Measurements from ENCODE around the gene RAB11FIP4.
"Not testable (repeated sequence)": the region's sequence is repeated elsewhere in the genome, so short reads cannot be mapped to it uniquely, and the experiment has no call there.

Gene RAB11FIP4

DNA sequence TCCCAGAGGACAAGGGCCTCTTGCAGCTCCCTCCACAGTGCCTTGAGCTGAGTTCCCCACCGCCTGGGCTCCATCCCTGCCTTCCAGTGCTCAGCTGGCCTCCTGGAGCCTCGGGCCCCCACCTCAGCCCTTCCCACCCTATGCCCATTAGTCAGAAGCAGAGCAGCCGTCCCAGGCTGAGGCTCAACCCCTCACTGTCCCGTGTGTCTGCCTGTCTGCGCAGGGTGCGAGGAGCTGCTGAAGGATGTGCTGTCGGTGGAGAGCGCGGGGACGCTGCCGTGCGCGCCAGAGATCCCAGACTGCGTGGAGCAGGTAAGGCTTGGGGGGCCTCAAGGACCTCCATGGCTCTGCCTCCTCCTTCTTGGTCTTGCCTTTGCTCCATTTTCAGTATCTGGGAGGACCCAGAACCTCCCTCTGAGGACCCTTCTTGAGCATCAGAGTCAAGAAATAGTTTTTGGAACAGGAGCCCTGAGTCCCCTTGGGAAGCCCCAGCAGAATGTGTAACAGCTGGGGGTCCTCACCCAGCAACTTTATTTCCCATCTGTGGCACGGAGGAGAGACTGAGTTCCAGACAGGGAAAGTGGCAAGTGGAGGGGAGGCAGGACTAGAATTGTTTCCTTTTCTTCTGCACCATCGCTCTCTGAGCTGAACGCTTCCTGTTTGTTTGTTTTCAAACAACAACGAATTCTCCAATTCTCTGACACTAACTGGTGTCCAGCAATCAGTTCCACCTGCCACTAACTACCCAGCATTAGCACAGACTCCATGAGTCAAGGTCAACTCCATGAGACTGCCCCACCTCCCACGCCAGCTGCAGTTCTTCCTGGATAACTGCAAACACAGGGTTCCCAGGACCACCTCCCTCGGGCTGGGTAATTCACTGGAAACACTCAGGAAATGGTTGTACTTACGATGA, 42.6 kb downstream of the RAB11FIP4 start:
- no peak for DNase-seq

- no peak for DNase-seq
These were observed 43.2 kb downstream of the RAB11FIP4 start for GRCh38 chr17:31434727-31435050.

DNA sequence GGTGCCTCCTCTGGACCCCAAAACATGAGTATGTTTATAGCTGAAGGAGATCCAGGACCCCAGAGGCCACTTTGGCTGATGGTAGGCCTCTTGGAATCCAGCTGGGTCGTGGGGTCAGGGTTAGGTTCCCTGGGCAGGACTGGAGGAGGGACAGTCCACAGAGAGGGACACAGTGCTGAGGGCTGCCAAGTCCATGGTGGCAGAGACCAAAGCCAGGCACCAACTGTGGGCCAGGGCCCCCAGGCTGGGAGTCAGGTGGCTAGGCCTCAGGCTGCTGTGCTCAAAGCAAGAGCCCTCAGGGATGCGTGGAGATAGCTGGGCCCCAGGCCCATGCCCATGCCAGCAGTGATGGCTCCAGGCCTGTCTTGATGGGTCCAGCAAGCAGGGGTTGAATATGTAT, 44.1 kb downstream of the RAB11FIP4 start:
- no peak for DNase-seq

- no peak for DNase-seq
These were observed 46.4 kb downstream of the RAB11FIP4 start for GRCh38 chr17:31437720-31438400.

GRCh38 chr17:31439716-31440115, 48.2 kb downstream of the RAB11FIP4 start:
- DNase-seq, result no peak

- no peak for DNase-seq
These were observed 50.8 kb downstream of the RAB11FIP4 start for GRCh38 chr17:31442276-31442675.

GRCh38 chr17:31442856-31443255, 51.4 kb downstream of the RAB11FIP4 start:
- not testable (repeated sequence) for DNase-seq

DNA sequence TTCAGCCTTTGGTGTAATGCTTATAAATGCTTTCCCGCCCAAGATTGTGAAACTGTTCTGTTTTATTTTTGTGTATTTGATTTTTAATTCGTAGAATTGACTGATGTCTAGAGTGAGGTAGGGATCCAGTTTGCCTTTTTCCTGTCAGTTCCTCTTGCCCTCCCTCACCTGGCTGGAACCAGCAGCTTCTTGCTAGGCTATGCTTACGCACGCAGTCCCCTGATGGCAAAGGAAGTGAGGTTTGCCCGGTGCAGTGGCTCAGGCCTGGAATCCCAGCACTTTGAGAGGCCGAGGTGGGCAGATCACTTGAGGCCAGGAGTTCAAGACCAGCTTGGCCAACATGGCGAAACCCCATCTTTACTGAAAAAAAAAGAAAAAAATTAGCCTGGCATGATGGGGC, 51.9 kb downstream of the RAB11FIP4 start:
- no peak for DNase-seq

DNA sequence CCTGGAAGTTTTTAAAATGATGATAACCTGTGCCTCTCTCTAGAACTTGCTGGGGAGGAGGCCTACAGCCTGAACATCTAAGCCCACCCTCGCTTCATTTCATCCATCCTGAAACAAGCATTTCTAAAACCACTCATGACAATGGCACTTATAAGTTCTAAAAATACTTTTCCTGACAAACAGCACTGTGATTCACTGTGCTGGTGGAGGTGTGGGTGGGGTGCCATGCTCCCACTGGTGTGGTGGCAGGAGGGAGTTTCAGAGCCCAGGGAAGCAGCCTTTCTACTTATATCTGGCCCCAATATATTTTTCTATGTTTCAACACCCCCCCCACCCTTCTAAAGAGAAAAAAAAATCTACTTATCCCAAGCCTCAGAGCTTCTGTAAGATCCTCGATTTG, 52.6 kb downstream of the RAB11FIP4 start:
- DNase-seq, result no peak

DNA sequence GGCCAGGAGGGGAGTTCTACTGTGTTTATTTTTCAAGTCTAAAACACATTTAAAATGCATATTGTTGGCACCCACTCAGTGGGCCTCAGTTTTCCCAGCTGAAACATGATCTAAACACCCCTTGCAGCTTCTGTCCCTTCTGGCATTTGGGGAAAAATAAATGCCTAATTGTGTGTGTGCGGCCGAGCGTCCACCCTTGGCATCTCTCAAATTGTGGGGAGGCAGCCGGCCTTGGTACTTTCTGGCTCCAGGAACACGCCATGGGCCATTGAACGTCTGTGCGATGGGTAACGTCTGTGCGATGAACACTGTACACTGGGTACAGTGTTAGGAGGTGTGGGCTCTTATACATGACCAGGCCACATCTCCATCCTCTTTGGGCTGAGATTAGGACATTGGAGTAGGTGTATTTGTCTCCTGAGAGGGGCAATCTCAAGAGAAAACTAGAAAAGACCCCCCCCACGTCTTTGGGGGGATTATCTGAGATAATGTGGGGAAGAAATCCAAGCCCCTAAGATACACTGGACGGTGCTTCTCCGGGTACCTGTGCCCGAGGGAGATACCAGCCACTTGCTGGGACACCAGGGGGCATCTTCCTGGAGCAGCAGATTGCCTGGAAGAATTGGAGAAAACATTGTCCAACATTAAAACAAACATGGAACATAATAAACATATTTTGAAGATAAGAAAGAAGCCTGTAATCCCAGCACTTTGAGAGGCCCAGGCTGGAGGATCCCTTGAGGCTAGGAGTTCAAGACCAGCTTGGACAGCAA, 54.9 kb downstream of the RAB11FIP4 start:
- no peak for DNase-seq

DNA sequence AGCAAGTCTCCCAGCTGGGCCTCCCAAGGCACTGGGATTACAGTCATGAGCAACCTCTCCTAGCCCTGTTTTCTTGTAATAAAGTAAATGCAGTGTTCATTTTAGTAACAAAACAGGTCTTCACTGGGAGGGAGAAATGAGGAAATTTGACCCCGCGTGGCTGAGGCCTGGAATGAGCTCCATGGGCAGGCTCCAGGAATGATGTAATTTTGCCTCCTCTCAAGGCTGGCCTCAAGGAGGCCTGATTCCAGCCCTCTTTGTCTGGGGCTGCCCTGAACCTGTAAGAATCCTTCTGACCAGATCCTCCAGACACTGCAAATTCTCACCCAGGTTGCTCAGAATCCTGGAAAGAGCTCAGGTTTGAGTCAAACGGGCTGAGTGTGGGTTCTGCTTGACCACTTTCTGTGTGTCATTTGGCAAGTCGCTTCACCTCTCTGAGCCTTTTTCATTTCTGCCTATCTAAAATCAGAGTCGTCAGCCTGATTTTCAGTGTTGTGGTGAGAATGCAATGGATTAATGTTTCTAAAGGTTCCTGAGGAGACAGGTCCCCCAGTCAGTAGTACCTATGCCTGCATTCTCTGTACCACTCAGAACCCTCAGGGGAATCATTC, 57.1 kb downstream of the RAB11FIP4 start:
- peak; percentile 21 for DNase-seq

DNA sequence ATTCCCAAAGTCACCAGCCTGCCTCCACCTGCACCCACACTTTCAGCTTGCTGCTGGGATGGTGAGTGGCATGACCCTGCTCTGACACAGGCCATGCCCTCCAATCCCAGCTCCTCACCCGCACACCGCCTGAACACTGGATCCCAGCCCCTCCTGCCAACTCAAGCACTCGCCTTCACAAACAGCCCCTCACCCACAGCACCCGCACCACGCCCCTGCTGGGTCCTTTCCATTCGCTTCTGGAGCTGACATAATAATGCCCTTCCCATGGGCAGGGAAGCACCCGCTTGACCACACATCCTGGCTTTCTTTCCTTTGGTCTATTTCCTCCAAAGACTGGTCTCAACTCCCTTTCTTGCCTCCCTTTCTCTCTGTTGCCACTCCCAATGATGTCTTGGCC, 57.6 kb downstream of the RAB11FIP4 start:
- no peak for DNase-seq

GRCh38 chr17:31449746-31450145, 58.3 kb downstream of the RAB11FIP4 start:
- no peak for DNase-seq

DNA sequence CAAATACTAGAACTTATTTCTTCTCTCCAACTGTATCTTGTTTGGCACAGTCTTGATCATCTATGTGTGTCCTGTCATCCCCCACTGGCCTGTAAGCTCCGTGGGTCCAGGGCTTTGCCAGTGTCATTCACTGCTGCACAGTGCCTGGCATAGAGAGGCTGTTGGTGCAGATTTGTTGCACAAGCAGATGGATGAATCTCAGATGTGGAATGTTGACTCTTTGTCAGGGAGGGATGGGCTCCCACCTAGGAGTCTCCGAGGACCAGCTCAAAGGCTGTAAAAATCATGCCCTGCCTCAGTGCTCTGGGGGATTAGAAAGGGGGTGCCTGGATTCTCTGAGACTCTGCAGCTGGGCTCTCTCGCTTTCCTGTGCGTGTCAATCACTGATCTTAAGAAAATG, 60.6 kb downstream of the RAB11FIP4 start:
- DNase-seq, result no peak

DNA sequence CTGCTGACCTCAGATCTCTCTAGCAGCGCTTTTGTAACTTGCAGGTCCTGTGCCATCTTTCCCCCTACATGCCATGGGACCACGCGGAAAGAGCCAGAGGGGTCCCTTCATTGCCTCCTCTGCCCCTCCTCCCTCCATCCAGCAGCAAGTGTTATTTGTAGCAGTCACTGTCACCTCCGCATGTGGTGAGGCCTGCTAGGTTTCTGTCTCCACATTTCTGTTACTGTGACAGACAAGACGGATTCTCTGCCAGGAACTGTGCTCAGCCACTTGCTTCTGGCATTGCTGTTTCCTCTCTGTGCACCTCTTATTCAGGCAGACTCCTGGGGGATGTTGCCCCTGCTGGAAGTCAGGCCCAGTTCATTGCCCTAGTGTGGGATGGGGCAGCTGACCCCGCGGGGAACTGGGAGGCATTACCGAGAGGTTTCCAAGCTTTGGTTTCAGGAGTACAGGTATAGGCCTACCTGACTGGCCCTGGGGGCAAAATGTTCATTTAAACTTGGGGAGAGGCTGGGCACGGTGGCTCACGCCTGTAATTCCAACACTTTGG, 61.2 kb downstream of the RAB11FIP4 start:
- no peak for DNase-seq

GRCh38 chr17:31453896-31454295, 62.4 kb downstream of the RAB11FIP4 start:
- DNase-seq, result no peak

- no peak for DNase-seq
These were observed 65.3 kb downstream of the RAB11FIP4 start for GRCh38 chr17:31456814-31457213.

- DNase-seq, result no peak
These were observed 66.1 kb downstream of the RAB11FIP4 start for GRCh38 chr17:31457391-31458234.

DNA sequence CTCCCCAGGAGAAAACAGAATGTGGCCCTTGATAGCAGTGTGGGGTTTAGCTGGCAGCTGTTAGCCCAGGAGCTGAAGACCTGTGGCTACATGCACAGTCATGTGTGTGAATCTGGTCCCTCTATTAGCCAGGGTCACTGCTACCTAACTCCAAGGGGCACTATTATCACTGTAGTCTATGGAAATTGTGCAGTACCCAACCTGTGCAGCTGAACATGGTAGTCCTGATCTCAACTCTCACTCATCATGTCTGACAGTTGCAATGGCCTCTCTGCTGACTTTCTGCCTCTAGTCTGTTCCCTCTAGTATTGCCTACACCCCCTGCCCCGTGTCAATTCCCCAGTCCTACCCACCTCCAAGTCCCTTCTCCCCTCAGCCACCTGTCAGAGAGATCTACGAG, 67.4 kb downstream of the RAB11FIP4 start:
- DNase-seq, result no peak

DNA sequence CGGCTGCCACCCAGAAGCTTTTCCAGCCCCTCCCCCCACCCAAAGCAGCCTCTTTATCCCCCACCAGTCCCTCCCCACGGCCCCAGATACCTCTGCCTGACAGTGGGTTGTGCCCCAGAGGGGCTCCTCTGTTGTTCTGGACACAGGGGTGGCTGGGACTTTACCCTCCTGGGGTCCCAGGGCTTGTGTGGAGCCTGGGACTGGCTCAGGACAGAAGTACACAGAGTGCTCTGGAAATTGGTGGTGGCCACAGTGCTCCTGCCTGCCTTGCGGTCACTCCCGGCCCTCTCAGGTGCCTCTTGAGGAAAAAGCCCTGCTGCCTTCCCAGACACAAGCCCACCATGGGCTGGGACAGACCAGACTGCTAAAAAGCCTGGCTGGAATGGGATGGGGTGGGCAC, 68.2 kb downstream of the RAB11FIP4 start:
- no peak for DNase-seq

GRCh38 chr17:31460226-31460721, 68.8 kb downstream of the RAB11FIP4 start:
- DNase-seq, result no peak
